ENCODE data around the gene LRR1. TPM values are rescaled to one million over a fixed set of nuclear protein-coding genes. Genes with fewer than 3 reads are reported as not detected.
A peak's percentile ranks its signal among the peaks of the same experiment; 100 is the strongest.

Gene LRR1
- total and polyA plus RNA-seq, 8 donors, result 10.1 to 16.1 (median 12.9) TPM

GRCh38 chr14:49620182-49621113 lies 21.7 kb downstream of the LRR1 start, which contains the start of the genes MGAT2 and RPL36AL:
Gene MGAT2 (plus strand): TSS chr14:49620799. CDS start chr14:49621269, 470 bp downstream.
Gene RPL36AL (minus strand): TSS chr14:49620626. CDS start chr14:49619104, 1,522 bp downstream.
- Histone ChIP-seq H3K9me3 (no peaks in the 10 kb centered on the region), H3K4me1 (peaks cover 27 to 61% of the 10 kb centered on the region in 2 donors), H3K27me3 (no peaks in the 10 kb centered on the region), H3K27ac (peak within 1 kb of the TSS; percentile 95 to 98), H3K36me3 (peaks cover 0 to 31% of the 10 kb centered on the region in 2 donors), H3K4me3 (peak within 1 kb of the TSS; percentile 95 to 99)
- intact Hi-C loops (cut with DNase I), result no loop called here
- DNase-seq (peak; percentile 97 to 99 (median 98)), ATAC-seq (peak; percentile 99)
- peak in 1 of 2 donors; percentile 41 for TF ChIP-seq CTCF (IDR thresholded peaks at IDR 0.05)

- H3K4me1 ChIP-seq, result peaks cover 27 to 61% of the 10 kb centered on the region in 2 donors
- no peak for TF ChIP-seq CTCF (IDR thresholded peaks at IDR 0.05)
- intact Hi-C loops (cut with DNase I), result no loop called here
- ATAC-seq (peak; percentile 72), DNase-seq (peak in 3 of 4 donors; percentile 42 to 97 (median 83))
- peak overlapping the region; percentile 95 to 99 for H3K4me3 ChIP-seq
- no peaks in the 10 kb centered on the region for H3K27me3 ChIP-seq
- H3K9me3 ChIP-seq, result no peaks in the 10 kb centered on the region
- H3K27ac ChIP-seq, result peak overlapping the region; percentile 95 to 98
- peaks cover 0 to 32% of the 10 kb centered on the region in 2 donors for H3K36me3 ChIP-seq
Observed at GRCh38 chr14:49621114-49621881, 22.6 kb downstream of the LRR1 start.

GRCh38 chr14:49622022-49622607 lies 23.4 kb downstream of the LRR1 start:
- Histone ChIP-seq H3K9me3 (no peaks in the 10 kb centered on the region), H3K27me3 (no peaks in the 10 kb centered on the region), H3K27ac (no peak overlapping the region), H3K4me1 (peaks cover 27 to 61% of the 10 kb centered on the region in 2 donors), H3K4me3 (peak overlapping the region; percentile 95 to 99), H3K36me3 (peaks cover 0 to 26% of the 10 kb centered on the region in 2 donors)
- TF ChIP-seq CTCF (IDR thresholded peaks at IDR 0.05), result no peak
- ATAC-seq (no peak), DNase-seq (no peak)
- intact Hi-C loops (cut with DNase I), result no loop called here

GRCh38 chr14:49623387-49623786 lies 24.6 kb downstream of the LRR1 start:
- no peaks in the 10 kb centered on the region for H3K27me3 ChIP-seq
- no peak overlapping the region for H3K27ac ChIP-seq
- H3K4me1 ChIP-seq, result peaks cover 27 to 53% of the 10 kb centered on the region in 2 donors
- no peaks in the 10 kb centered on the region for H3K9me3 ChIP-seq
- TF ChIP-seq CTCF (IDR thresholded peaks at IDR 0.05), result no peak
- peak overlapping the region in 1 of 2 donors; percentile 95 for H3K4me3 ChIP-seq
- no peak for DNase-seq
- H3K36me3 ChIP-seq, result peaks cover 0 to 13% of the 10 kb centered on the region in 2 donors
- intact Hi-C loops (cut with DNase I), result no loop called here
- ATAC-seq, result no peak

Data from left lung (tissue), 10 donors.